Dedifferentiated amniotic fluid mesenchymal stem cell (primary cell): ENCODE results near the gene CISD1.
"Not testable (repeated sequence)": the region's sequence is repeated elsewhere in the genome, so short reads cannot be mapped to it uniquely, and the experiment has no call there.

Experiments
- DNase-seq: peaks from one replicate; pipeline ENCODE4 v3.0.0-alpha.2; 2016; ENCODE audit errors: extremely low spot score

The CISD1 gene

GRCh38 chr10:58268946-58269781 lies at the start of gene CISD1:
TSS of gene CISD1 (plus strand) at chr10:58269162. CDS start at chr10:58269274, 112 bp downstream.
- peak; percentile 99 for DNase-seq

DNA sequence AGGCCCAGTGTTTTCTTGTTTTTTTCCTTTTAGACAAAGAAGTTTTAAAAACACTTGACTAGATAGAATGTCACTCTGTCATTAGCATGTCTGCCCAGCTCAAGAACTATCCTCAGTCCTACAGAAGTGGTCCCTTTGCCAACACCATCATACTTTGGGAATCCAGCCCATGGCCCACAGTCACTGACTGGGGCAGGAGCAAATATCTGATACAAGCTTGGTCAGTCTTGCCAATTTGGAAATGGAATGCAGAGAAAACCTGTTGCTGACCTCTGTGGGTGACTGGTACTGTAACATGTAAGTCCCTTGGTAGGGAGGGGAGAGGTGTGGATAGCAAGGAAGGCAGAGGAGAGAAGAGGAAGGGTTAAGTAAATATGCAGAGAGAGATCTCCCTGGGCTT lies 49.1 kb upstream of the CISD1 start:
- no peak for DNase-seq

DNA sequence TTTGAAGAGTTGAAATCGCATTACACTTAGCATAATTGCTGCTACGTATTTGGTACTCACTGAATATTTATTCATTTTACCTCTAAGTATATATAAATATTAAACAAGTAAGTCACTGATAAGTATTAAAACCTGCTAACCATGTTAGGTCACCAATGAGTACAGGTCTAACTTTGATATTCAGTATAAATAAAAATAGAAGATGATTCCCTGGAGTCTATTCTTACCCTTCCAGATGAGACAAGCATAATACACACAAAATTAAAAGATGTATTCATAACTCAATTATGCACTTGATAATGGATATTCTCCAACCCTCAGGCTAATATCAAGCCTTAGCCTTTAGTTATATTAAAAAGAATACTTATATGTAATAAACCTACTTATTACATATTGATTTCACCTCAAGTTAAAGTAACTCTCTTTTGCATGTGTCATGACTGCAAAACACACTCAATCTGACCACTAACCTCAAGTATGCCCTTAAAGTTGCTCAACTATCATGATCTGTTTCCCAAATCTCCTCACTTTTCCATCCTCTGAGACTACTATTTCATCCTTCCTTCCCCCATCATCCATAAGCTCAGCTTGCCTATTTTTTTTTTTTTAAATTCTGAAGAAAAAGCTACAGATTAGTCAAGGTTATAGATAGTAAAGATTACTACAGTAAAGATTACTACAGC lies 48.1 kb upstream of the CISD1 start:
- no peak for DNase-seq

- DNase-seq: no peak
These were observed 43.3 kb upstream of the CISD1 start for GRCh38 chr10:58225654-58226053.

DNA sequence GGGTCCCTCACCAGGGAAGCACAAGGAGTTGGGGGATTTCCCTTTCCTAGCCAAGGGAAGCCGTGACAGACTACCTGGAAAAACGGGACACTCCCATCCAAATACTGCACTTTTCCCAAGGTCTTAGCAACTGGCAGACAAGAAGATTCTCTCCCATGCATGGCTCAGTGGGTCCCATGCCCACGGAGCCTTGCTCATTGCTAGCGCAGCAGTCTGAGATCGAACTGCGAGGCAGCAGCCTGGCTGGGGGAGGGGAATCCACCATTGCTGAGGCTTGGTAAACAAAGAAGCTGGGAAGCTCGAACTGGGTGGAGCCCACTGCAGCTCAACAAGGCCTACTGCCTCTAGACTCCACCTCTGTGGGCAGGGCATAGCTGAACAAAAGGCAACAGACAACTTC lies 39.1 kb upstream of the CISD1 start:
- DNase-seq: not testable (repeated sequence)

DNA sequence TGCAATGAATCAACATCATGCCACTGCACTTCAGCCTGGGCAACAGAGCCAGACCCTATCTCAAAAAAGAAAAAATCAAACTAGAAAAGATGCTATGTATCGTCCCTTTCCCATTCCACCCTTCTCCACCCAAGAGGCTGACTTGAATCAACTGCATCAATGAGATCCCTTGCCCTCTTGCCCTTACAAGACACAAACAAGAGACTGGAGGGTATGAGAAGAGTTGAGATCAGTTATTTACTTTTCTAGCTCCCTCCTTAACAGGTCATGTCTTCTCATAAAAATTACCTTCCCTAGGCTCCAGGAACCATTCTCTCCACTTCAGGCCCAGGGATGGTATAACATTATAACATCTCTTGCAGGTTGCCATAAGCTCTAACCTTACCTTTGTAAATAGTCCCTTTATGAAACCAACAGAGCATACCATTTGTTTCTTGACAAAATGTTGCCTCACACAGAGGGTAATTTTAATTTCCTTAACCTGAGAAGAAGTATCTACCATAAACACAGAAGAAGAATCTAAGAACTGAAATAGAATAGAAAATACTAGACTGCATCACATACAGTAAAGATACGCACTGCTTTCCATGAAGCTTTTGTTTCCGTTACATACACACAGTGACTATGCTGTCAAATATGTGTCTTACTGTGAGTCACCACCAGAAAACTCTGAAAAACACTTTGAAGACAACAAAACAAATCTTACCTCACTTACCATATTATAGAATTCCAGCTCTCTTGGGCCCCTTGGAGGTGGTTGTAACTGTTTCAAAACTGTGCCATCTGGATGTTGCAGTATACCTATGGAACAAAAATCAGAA lies 31.7 kb upstream of the CISD1 start:
- peak; percentile 85 for DNase-seq

DNA sequence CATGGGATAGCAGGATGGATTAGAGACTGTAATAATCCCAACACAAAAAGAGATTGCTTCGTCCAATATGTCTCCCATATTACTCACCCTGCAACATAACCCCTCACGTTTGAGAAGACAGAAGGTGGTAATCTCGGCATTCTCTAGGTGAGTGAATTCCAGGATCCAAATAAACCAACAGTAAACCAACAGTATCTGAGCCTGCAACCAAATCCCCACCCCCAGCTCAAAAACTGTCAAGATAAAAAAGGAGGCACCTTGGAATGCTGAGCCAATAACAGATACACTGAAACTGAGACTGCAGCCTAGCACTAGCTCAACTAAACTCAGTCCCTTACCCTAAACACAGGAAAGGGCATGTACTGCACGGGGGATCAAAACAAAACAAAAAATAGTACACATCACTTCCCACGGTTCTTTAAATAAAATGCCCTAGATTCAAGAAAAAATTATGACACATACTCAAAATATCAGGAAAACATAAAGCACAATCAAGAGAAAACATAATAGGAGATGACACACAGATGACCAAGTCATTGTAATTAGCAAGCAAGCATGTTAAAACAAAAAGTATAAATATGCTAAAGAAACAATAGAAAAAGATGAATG lies 29.3 kb upstream of the CISD1 start:
- DNase-seq: no peak

DNA sequence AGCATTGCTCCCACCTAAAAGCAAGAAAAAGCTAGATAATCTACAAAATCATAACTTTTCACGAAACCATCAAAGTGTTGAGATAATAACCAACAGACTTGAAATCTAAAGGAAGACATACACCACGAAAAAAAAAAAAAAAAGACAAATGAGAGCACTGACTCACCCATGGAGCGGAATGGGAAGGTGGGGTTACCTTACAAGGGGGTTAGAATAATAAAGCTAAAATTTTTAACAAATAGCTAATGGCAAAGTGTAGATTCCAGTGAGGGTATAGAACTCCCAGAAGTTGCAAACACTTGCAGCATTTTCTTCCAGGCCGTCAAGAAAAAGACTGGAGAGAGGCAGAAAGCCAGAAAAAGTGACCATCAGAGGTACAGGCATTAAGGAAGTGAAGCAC lies 28.4 kb upstream of the CISD1 start:
- no peak for DNase-seq

- peak; percentile 48 for DNase-seq
These were observed 27.6 kb upstream of the CISD1 start for GRCh38 chr10:58241346-58241745.

DNA sequence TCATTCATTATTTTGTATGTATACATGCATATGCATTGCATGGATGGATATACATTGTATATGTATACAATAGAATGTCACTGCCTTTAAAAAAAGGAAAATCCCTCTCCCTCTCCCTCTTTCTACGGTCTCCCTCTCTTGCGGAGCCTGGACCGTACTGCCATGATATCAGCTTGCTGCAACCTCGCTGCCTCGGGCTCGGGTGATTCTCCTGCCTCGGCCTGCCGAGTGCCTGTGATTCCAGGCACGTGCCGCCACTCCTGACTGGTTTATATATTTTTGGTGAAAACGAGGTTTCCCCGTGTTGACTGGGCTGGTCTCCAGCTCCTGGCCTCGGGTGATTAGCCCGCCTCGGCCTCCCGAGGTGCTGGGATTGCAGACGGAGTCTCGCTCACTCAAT lies 25.7 kb upstream of the CISD1 start:
- no peak for DNase-seq

GRCh38 chr10:58243801-58244200 lies 25.2 kb upstream of the CISD1 start:
- DNase-seq: not testable (repeated sequence)

GRCh38 chr10:58244242-58244641 lies 24.7 kb upstream of the CISD1 start:
- DNase-seq: not testable (repeated sequence)

DNA sequence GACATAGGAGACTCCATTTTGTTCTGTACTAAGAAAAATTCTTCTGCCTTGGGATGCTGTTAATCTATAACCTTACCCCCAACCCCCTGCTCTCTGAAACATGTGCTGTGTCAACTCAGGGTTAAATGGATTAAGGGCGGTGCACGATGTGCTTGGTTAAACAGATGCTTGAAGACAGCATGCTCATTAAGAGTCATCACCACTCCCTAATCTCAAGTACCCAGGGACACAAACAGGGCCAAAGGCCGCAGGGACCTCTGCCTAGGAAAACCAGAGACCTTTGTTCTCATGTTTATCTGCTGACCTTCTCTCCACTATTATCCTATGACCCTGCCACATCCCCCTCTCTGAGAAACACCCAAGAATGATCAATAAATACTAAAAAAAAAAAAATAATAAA lies 24.3 kb upstream of the CISD1 start:
- DNase-seq: not testable (repeated sequence)

- no peak for DNase-seq
These were observed 15.8 kb upstream of the CISD1 start for GRCh38 chr10:58253184-58253583.

GRCh38 chr10:58254644-58255043 lies 14.3 kb upstream of the CISD1 start:
- DNase-seq: no peak

DNA sequence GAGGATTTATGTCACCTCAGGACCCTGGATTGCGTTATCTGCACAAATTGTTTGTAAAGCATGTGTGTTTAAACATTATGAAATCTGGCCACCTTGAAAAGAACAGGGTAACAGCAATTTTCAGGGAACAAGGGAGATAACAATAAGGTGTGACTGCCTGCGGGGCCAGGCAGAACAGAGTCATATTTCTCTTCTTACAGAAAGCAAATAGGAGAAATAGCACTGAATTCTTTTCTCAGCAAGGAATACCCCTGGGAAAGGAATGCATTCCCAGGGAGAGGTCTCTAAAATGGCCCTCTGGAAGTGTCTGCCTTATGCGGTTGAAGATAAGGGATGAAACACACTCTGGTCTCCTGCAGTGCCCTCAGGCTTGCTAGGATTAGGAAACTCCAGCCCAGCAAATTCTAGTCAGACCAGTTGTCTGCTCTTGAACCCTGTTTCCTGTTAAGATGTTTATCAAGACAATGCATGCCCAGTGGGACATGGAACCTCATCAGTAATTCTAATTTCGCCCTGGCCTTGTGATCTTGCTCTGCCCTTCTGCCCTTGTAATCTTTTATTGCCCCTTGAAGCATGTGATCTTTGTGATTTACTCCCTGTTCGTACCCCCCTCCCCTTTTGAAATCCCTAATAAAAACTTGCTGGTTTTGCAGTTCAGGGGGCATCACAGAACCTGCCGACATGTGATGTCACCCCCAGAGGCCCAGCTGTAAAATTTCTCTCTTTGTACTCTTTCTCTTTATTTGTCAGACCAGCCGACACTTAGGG lies 12.8 kb upstream of the CISD1 start:
- not testable (repeated sequence) for DNase-seq

GRCh38 chr10:58258977-58259692 lies 9.8 kb upstream of the CISD1 start:
- no peak for DNase-seq

DNA sequence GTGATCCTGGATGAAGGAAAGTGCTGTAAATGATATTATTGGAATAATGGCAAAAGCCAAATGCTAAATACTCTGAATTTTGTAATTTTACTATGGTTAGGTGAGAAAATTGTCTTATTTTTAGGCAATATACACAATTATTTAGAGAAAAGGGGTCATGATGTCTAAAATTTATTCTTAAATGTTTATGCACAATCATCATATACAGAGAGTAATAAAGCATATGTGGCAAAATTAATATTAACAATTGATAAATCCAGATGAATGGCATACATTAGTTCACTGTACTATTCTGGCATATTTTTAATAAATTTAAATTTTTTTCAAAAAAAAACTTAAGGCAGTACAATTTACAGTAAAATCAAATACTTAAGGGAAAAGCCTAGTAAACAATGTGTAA lies 8.6 kb upstream of the CISD1 start:
- DNase-seq: no peak

GRCh38 chr10:58262766-58263165 lies 6.2 kb upstream of the CISD1 start:
- DNase-seq: no peak

- no peak for DNase-seq
These were observed 4.2 kb upstream of the CISD1 start for GRCh38 chr10:58264780-58265179.
